ENCODE measurements around the gene LRP6. TPM values are rescaled to one million over a fixed set of nuclear protein-coding genes. Genes with fewer than 3 reads are reported as not detected.

LRP6 gene
- total RNA-seq, 2 donors from 2014 or later = 26.2 to 37.9 TPM

GRCh38 chr12:12133259-12133658 lies 133.6 kb downstream of the LRP6 start:
- Histone ChIP-seq H3K9me3 (no peaks in the 10 kb centered on the region), H3K4me1 (no peaks in the 10 kb centered on the region), H3K4me3 (no peak overlapping the region), H3K36me3 (no peaks in the 10 kb centered on the region), H3K9ac (ENCODE audit: low read depth in 2 of 2, low read length in 2 of 2) (no peak overlapping the region), H3K27me3 (no peaks in the 10 kb centered on the region), H3K27ac (no peak overlapping the region)
- no peak for DNase-seq
- intact Hi-C loops (cut with DNase I) = no loop called here
- TF ChIP-seq CTCF (IDR thresholded peaks at IDR 0.05) = no peak

- H3K27ac ChIP-seq = no peak overlapping the region
- H3K9ac ChIP-seq (ENCODE audit: low read depth in 2 of 2, low read length in 2 of 2) = no peak overlapping the region
- H3K27me3 ChIP-seq = no peaks in the 10 kb centered on the region
- no peaks in the 10 kb centered on the region for H3K36me3 ChIP-seq
- intact Hi-C loops (cut with DNase I) = no loop called here
- DNase-seq = no peak
- H3K9me3 ChIP-seq = no peaks in the 10 kb centered on the region
- no peaks in the 10 kb centered on the region for H3K4me1 ChIP-seq
- H3K4me3 ChIP-seq = no peak overlapping the region
- TF ChIP-seq CTCF (IDR thresholded peaks at IDR 0.05) = no peak
These were observed 138.2 kb downstream of the LRP6 start for GRCh38 chr12:12128670-12129069.

GRCh38 chr12:12127304-12127703 lies 139.5 kb downstream of the LRP6 start:
- no peak for DNase-seq
- no peaks in the 10 kb centered on the region for H3K27me3 ChIP-seq
- H3K36me3 ChIP-seq = no peaks in the 10 kb centered on the region
- no peak overlapping the region for H3K27ac ChIP-seq
- no peak overlapping the region for H3K4me3 ChIP-seq
- H3K4me1 ChIP-seq = no peaks in the 10 kb centered on the region
- TF ChIP-seq CTCF (IDR thresholded peaks at IDR 0.05) = no peak
- no peaks in the 10 kb centered on the region for H3K9me3 ChIP-seq
- H3K9ac ChIP-seq (ENCODE audit: low read depth in 2 of 2, low read length in 2 of 2) = no peak overlapping the region
- intact Hi-C loops (cut with DNase I) = no loop called here

DNA sequence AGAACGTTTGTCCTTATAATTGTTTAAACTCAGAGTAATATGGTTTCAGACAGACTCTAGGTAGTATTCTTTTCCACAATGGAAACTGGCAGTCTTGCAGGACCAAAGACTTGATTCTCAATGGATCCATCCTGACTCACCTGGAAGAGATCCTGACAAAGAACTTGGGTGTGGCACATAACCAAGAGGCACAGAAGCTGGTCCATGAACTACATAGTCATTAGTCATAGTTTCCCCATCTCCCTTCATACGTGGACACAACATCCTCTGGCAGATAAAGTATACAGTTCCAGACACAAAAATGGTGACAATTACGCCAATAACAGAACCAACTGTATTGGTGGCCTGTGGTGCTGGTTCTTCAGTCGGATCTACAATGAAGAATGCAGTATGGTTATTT lies 140.3 kb downstream of the LRP6 start:
- Histone ChIP-seq H3K27me3 (no peaks in the 10 kb centered on the region), H3K36me3 (no peaks in the 10 kb centered on the region)

DNA sequence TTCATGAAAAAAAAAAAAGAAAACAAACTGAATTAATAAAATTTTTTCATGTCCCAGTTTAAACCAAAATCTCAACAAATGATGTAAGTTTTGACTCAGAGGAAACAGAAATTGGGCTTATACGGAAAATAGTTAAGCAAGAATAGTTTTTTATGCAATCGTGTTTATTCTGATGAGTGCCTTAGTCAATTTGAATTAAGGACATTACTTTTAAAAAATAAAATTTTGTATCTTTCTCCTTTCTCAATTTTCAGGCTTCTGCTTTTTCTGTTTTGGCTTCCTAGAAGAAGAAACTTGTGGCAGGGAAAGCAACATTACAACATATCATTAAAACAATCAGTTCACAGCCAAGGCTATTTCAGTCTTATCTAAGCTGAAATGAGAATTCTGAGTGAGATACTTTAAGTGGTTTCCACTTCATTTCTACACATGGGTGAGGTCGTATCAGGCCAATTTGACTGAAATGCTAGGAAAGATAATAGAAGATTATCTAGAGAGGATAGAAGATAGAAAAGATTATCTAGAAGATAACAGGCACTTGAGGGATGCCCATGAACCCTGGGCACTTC lies 143.7 kb downstream of the LRP6 start:
- no peaks in the 10 kb centered on the region for H3K27me3 ChIP-seq
- no peak overlapping the region for H3K4me3 ChIP-seq
- intact Hi-C loops (cut with DNase I) = no loop called here
- H3K9ac ChIP-seq (ENCODE audit: low read depth in 2 of 2, low read length in 2 of 2) = no peak overlapping the region
- no peak for TF ChIP-seq CTCF (IDR thresholded peaks at IDR 0.05)
- no peak for DNase-seq
- no peaks in the 10 kb centered on the region for H3K4me1 ChIP-seq
- no peak overlapping the region for H3K27ac ChIP-seq
- H3K36me3 ChIP-seq = no peaks in the 10 kb centered on the region
- H3K9me3 ChIP-seq = no peaks in the 10 kb centered on the region

More for the DNA sequence above, 140.3 kb downstream of the LRP6 start:
- Histone ChIP-seq H3K9me3 (no peaks in the 10 kb centered on the region), H3K4me1 (no peaks in the 10 kb centered on the region), H3K4me3 (no peak overlapping the region), H3K9ac (ENCODE audit: low read depth in 2 of 2, low read length in 2 of 2) (no peak overlapping the region), H3K27ac (no peak overlapping the region)
- DNase-seq = no peak
- intact Hi-C loops (cut with DNase I) = no loop called here
- no peak for TF ChIP-seq CTCF (IDR thresholded peaks at IDR 0.05)

All from colonic mucosa (tissue), 4 donors.